Stimulated activated CD8-positive, alpha-beta memory T cell treated with anti-CD3 and anti-CD28 coated beads, Interleukin-7, amount 100 ng/mL, for 24 hours (primary cell): ENCODE data around the gene FBP2.
"Not testable (repeated sequence)": the region's sequence is repeated elsewhere in the genome, so short reads cannot be mapped to it uniquely, and the experiment has no call there.

Experiments used
- DNase-seq: peaks from one replicate; pipeline ENCODE4 v3.0.0-alpha.2; 2020; ENCODE audit warnings: low read depth

FBP2 gene

GRCh38 chr9:94563548-94563947, 30.1 kb downstream of the FBP2 start:
- no peak for DNase-seq

DNA sequence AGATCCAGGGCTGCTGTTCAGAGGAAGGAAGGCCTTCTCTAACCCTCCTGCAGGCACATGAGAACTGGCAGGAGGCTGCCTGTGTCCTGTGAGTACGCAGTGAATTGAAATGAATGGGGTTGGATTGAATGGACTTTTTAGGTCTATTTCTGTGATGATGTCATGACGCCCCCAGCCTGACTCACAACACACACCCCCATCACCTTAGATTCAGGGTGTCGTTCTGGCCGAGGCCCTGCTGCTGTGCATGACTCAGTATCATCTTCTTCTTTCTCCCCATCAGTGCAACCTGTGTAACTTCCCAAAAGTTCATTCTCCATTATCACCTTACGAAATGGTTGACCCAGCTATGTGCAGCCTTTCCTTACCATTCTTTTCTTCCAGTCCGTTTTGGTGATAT, 33.4 kb downstream of the FBP2 start:
- DNase-seq = no peak

- no peak for DNase-seq
Observed at GRCh38 chr9:94557376-94557775, 36.2 kb downstream of the FBP2 start.

GRCh38 chr9:94554439-94555331, 38.9 kb downstream of the FBP2 start, which contains the start of gene PCAT7:
TSS of gene PCAT7 (plus strand) at chr9:94555083.
- DNase-seq = no peak

- DNase-seq = no peak
Observed at GRCh38 chr9:94554078-94554438, 39.6 kb downstream of the FBP2 start.

GRCh38 chr9:94553029-94553938, 40.3 kb downstream of the FBP2 start:
- no peak for DNase-seq

DNA sequence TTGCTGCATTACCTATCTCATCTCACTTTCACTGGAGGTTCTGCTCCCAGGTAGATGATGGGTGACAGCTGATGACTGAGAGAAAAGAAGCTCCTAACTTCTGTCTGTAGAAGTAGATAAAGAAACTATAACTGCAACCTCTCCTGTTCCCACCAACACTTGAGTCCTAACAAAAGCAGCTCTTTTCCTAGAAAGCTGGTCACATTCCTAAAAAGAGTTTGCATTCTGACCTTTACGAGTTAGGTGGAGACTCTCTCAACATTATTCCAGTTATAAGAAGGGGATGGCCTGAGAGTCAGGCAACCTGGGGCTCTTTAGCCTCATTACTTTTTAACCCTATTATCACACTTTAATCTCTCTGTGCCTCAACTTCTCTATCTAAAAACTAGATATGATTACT, 47.7 kb downstream of the FBP2 start:
- no peak for DNase-seq

DNA sequence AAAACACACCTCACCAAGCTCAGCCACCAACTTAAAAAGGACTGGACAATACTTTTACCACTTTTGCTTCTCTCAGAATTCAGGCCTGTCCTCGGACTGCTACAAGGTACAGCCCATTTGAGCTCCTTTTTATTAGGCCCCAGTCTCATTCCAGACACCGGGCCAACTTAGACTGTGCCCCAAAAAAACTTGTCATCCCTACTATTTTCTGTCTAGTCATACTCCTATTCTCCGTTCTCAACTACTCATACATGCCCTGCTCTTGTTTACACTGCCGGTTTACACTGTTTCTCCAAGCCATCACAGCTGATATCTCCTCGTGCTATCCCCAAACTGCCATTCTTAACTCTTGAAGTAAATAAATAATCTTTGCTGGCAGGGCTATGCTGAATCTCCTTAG, 49.3 kb downstream of the FBP2 start:
- DNase-seq = not testable (repeated sequence)

DNA sequence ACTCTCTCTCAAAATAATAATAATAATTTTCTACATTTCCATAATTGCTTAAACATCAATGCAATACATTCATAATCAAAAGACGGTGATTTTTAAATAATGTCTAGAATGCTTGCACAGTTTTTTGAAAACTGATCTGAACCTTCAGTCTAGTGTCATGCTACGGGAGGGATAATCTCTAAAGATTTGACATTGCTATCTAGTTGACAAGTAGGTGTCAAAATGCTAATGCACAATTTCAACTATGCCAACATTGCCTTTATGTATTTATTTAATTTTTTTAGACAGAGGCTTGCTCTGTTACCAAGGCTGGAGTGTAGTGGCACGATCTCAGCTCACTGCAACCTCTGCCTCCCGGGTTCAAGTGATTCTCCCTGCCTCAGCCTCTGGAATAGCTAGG, 54.7 kb downstream of the FBP2 start:
- DNase-seq = no peak

GRCh38 chr9:94534901-94535300, 58.7 kb downstream of the FBP2 start:
- no peak for DNase-seq

GRCh38 chr9:94533601-94534000, 60.0 kb downstream of the FBP2 start:
- DNase-seq = no peak

- no peak for DNase-seq
Observed at GRCh38 chr9:94533155-94533554, 60.5 kb downstream of the FBP2 start.

GRCh38 chr9:94528886-94529285, 64.7 kb downstream of the FBP2 start:
- no peak for DNase-seq

DNA sequence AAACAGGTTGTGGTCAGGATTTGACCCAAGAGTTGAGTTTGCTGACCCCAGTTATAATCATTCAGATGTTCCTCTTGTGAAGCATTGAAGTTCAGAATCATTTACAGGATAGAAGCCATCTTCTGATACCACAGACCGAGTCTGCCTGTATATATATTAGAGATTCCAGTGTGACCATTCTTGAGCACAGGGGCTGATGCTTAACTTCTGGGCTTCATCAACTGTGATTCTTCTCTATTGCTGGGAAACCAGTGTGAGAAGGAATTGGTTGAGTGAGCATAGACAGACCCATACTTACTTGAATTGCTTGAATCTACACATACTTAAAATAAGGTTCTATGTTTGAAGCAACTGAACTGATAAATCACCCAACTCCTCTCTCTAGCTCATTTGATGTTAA, 66.7 kb downstream of the FBP2 start:
- DNase-seq = no peak

DNA sequence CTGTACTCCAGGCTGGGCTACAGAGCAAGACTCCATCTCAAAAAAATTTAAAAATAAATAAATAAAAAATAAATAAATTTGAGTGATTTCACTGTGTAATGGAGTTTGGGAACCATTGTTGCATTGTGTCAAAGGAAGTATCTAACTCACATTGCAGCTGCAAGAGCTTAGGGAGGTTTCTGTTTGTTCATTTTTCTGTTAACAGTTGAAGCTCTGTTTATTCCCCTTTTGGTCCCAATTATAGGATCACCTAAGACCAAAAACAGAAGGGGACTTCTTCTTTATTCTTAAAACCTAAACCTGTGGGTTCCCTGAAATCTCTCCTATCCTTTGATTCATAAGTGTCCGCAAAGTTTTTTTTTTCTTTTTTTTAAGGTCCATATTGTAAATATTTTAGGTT, 67.4 kb downstream of the FBP2 start:
- no peak for DNase-seq

DNA sequence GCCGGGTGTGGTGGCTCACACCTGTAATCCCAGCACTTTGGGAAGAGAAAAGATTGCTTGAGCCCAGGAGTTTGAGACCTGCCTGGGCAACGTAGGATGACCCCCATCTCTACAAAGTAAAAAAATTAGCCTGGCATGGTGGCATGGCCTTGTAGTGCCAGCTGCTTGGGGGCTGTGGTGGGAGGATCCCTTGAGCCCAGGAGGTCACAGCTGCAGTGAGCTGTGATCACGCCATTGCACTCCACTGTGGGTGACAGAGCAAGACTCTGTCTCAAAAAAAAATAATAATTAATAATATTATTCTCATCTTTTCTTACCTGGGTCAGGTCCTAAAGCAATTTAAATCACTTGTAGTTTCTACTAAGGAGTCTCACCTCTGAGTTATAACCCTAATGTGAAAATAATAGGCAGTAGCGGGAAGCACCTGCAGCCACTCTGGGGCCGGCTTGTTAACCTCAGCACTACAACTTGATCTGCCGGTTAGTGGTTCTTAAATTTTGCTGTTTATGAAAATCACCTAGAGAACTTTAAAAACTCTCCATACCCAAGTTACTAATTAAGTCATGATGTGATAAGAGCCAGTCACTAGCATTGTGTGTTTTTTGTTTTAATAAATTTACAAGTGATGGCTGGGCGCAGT, 68.1 kb downstream of the FBP2 start:
- no peak for DNase-seq

- no peak for DNase-seq
Observed at GRCh38 chr9:94517254-94517653, 76.4 kb downstream of the FBP2 start.

DNA sequence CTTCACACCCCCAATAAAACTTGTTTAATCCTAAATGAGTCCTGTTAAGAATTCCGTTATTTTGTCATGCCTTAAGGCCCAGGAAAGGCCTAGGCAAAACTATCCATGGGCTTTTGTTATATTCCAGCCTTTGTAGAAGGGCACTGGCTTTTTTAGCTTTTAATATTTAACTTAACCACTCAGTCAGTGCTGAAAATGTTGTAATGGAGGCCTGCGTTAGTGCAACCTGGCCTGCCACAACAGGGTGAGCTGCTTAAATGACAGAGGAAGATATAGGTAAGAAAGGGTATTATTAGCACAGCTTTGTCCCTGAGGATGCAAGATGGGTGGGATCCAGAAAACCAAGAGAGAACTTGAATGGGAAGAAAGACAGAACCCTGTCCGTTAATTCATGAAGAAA, 78.9 kb downstream of the FBP2 start:
- no peak for DNase-seq

DNA sequence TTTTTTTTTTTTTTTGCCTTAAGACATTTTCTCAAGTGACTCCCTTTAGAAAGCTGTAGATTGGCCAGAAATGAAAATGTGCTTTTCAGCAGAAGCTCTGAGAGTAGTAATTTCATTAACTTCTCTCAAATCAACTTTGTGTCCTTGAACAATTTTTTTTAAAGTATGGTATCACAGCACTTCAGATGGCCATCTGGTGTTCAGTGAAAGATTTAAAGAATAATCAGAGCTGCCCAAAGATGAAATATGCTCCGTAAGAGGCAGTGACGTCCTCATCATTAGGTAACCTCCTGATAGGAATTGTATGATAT, 81.7 kb downstream of the FBP2 start:
- no peak for DNase-seq

DNA sequence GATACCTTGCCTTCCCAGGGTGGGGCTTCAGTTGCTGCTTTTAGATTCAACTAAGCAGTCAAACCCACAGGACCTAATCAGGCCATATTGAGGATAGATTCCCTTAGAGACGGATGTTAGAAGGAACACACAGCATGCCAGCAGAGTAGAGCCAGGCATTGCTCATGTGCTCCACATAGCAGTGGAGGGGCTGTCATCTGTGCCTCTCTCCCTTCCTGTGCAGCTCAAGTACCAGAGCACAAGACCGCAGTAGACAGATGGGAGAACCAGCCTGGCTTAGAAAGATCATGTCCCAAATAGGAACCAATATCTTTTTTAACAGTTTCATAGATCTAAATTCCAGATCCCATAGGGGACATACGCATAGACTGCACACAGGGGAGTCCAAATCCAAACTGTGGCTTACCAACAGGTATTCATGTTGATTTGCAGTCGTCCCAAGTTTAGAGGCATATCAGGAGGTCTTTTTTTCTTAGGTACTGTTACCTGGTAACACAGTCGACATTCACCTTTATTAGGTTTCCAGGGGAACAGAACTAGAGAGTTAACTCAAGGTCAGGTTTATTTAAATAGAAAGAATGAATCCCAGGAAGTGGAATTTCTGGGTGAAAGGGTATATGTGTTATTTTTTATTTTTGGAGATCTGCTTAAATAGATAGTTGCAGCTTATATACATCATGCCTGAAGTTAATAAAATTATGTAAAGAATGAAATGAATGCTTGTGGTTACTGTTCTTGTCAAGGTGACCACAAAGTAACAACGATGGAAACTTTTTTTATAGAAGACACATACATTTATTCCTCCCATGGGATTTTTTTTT, 82.3 kb downstream of the FBP2 start:
- no peak for DNase-seq
